ENCODE measurements around the gene COQ5.

GRCh38 chr12:120457133-120457532 is 71.8 kb downstream of the COQ5 start:
- TF ChIP-seq LEF1 (IDR thresholded peaks at IDR 0.05; ENCODE audit: borderline replicate concordance) (no peak), SUZ12 (IDR thresholded peaks at IDR 0.05) (no peak), TARDBP (IDR thresholded peaks at IDR 0.05) (no peak), ELF4 (IDR thresholded peaks at IDR 0.05) (no peak), FOXM1 (IDR thresholded peaks at IDR 0.05; ENCODE audit: borderline replicate concordance) (no peak), CTBP1 (IDR thresholded peaks at IDR 0.05; ENCODE audit: borderline replicate concordance) (no peak), SP1 (IDR thresholded peaks at IDR 0.05) (no peak), L3MBTL2 (conservative IDR thresholded peaks at IDR 0.05) (no peak), ZNF384 (IDR thresholded peaks at IDR 0.05) (no peak), FOXK2 (IDR thresholded peaks at IDR 0.05) (no peak), NFRKB (IDR thresholded peaks at IDR 0.05) (no peak), BHLHE40 (IDR thresholded peaks at IDR 0.05; ENCODE audit: borderline replicate concordance) (no peak), FOXA1 (IDR thresholded peaks at IDR 0.05) (no peak)
- TF ChIP-seq, protein P1, sequence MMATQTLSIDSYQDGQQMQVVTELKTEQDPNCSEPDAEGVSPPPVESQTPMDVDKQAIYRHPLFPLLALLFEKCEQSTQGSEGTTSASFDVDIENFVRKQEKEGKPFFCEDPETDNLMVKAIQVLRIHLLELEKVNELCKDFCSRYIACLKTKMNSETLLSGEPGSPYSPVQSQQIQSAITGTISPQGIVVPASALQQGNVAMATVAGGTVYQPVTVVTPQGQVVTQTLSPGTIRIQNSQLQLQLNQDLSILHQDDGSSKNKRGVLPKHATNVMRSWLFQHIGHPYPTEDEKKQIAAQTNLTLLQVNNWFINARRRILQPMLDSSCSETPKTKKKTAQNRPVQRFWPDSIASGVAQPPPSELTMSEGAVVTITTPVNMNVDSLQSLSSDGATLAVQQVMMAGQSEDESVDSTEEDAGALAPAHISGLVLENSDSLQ (IDR thresholded peaks at IDR 0.05): no peak
